AG20443 (cell line): ENCODE data around the gene PRKCA.

Experiments used
- DNase-seq: peaks from one replicate; pipeline ENCODE4 v3.0.0; 2012; ENCODE audit warnings: low spot score, mixed read lengths

Gene PRKCA

GRCh38 chr17:66547151-66547865 lies 244.9 kb downstream of the PRKCA start:
- no peak for DNase-seq

GRCh38 chr17:66548158-66548557 lies 245.7 kb downstream of the PRKCA start:
- DNase-seq: peak; percentile 56

- DNase-seq: no peak
Measured at GRCh38 chr17:66548659-66549310, 246.4 kb downstream of the PRKCA start.

- peak; percentile 65 for DNase-seq
Measured at GRCh38 chr17:66549311-66549704, 246.9 kb downstream of the PRKCA start.

GRCh38 chr17:66549731-66550207 lies 247.4 kb downstream of the PRKCA start:
- DNase-seq: peak; percentile 66

GRCh38 chr17:66551839-66552238 lies 249.4 kb downstream of the PRKCA start:
- no peak for DNase-seq

GRCh38 chr17:66552371-66552770 lies 250.0 kb downstream of the PRKCA start:
- no peak for DNase-seq

GRCh38 chr17:66555605-66556004 lies 253.2 kb downstream of the PRKCA start:
- DNase-seq: no peak

GRCh38 chr17:66557200-66557599 lies 254.8 kb downstream of the PRKCA start:
- DNase-seq: no peak

- no peak for DNase-seq
Measured at GRCh38 chr17:66557886-66558285, 255.5 kb downstream of the PRKCA start.

- DNase-seq: no peak
Measured at GRCh38 chr17:66560691-66561090, 258.3 kb downstream of the PRKCA start.

GRCh38 chr17:66562119-66562518 lies 259.7 kb downstream of the PRKCA start:
- no peak for DNase-seq

- DNase-seq: peak; percentile 43
Measured at GRCh38 chr17:66564992-66565465, 262.6 kb downstream of the PRKCA start.

GRCh38 chr17:66567234-66568170 lies 265.1 kb downstream of the PRKCA start:
- DNase-seq: peak; percentile 84

GRCh38 chr17:66569572-66569971 lies 267.2 kb downstream of the PRKCA start:
- DNase-seq: no peak

- no peak for DNase-seq
Measured at GRCh38 chr17:66570447-66571195, 268.2 kb downstream of the PRKCA start.

- no peak for DNase-seq
Measured at GRCh38 chr17:66571745-66572144, 269.3 kb downstream of the PRKCA start.

GRCh38 chr17:66573078-66573477 lies 270.7 kb downstream of the PRKCA start:
- DNase-seq: no peak

- no peak for DNase-seq
Measured at GRCh38 chr17:66574123-66574522, 271.7 kb downstream of the PRKCA start.

- no peak for DNase-seq
Measured at GRCh38 chr17:66576473-66576872, 274.1 kb downstream of the PRKCA start.

- DNase-seq: no peak
Measured at GRCh38 chr17:66577041-66577440, 274.6 kb downstream of the PRKCA start.
